Measurements from ENCODE around the gene TSPAN14. TPM values are rescaled to one million over a fixed set of nuclear protein-coding genes. Genes with fewer than 3 reads are reported as not detected.

The TSPAN14 gene
- total and polyA plus RNA-seq, 2 of the 8 experiments (the other 6 are each of a cell fraction or from before 2014, with no cell fraction given): 47.4 to 57.8 TPM

GRCh38 chr10:80545258-80545881, 91.3 kb downstream of the TSPAN14 start:
- Histone ChIP-seq H3K79me1 (ENCODE audit: low read depth, low read length) (no peaks in the 10 kb centered on the region), H3K4me3 (ENCODE audit: extremely low read depth in 1 of 4, insufficient read depth in 2 of 4, low read depth in 3 of 4, low read length in 4 of 4) (no peak overlapping the region), H3K4ac (replicated peaks; ENCODE audit: insufficient read length, low read depth, low read length) (no peak overlapping the region), H3K79me2 (ENCODE audit: control insufficient read depth in 1 of 2, insufficient read depth in 2 of 2, low read length in 2 of 2) (no peaks in the 10 kb centered on the region), H2AFZ (ENCODE audit: low read length) (no peak overlapping the region), H2BK12ac (ENCODE audit: low read depth, low read length) (no peak overlapping the region), H3K9me3 (ENCODE audit: insufficient read depth in 2 of 2, low read depth in 1 of 2, low read length in 1 of 2) (no peaks in the 10 kb centered on the region), H3K23me2 (ENCODE audit: low read depth, low read length) (no peaks in the 10 kb centered on the region; the same call in 1 of the 2 replicates), H2BK5ac (ENCODE audit: low read depth, low read length) (no peak overlapping the region), H3K27me3 (replicated peaks in 1 of 4; ENCODE audit: control insufficient read depth in 3 of 4, extremely low read depth in 1 of 4, insufficient read depth in 3 of 4, low read length in 3 of 4) (no peaks in the 10 kb centered on the region; a peak in 1 of 7 replicates), H3K56ac (replicated peaks; ENCODE audit: insufficient read length, low read depth, low read length) (no peak overlapping the region), H3K14ac (ENCODE audit: insufficient read length) (no peak overlapping the region), H3K23ac (ENCODE audit: insufficient read length) (no peak overlapping the region), H3K9ac (replicated peaks in 1 of 4; ENCODE audit: extremely low read depth in 1 of 4, low read depth in 3 of 4, low read length in 3 of 4) (no peak overlapping the region), H3K27ac (ENCODE audit: low read depth, low read length) (no peak overlapping the region), H2BK120ac (replicated peaks; ENCODE audit: low read depth, low read length) (no peak overlapping the region), H3K18ac (ENCODE audit: extremely low read depth, low read length) (no peak overlapping the region), H3K36me3 (ENCODE audit: control insufficient read depth in 2 of 4, insufficient read depth in 4 of 4, low read length in 3 of 4) (no peaks in the 10 kb centered on the region), H2BK20ac (ENCODE audit: low read length) (no peak overlapping the region), H2AK5ac (ENCODE audit: low read depth, low read length) (no peak overlapping the region), H4K20me1 (replicated peaks in 1 of 2; ENCODE audit: control insufficient read depth in 1 of 2, insufficient read depth in 2 of 2, low read length in 2 of 2) (no peaks in the 10 kb centered on the region), H3K4me2 (ENCODE audit: insufficient read depth in 1 of 2, low read depth in 2 of 2, low read length in 2 of 2) (no peak overlapping the region), H4K91ac (replicated peaks; ENCODE audit: insufficient read length, low read length) (no peak overlapping the region), H3K4me1 (replicated peaks in 1 of 4; ENCODE audit: control insufficient read depth in 3 of 4, insufficient read depth in 4 of 4, low read length in 3 of 4) (no peaks in the 10 kb centered on the region), H4K8ac (ENCODE audit: extremely low read depth, insufficient read depth, low read length) (no peak overlapping the region), H2BK15ac (ENCODE audit: low read length) (no peak overlapping the region), H4K5ac (ENCODE audit: insufficient read length, low read depth, low read length) (no peak overlapping the region)
- 92% methylated on average over 7 of the region's 7 CpGs; no CpG with 5 or more reads in 1 of the 2 experiments for WGBS, 2 experiments (ENCODE audit: extremely low coverage in 1 of 2, insufficient coverage in 1 of 2, insufficient read length in 1 of 2, insufficient replicate concordance in 2 of 2, low coverage in 1 of 2, low lambda C conversion rate in 2 of 2, missing lambda C conversion rate in 1 of 2)
- no peak for TF ChIP-seq JUND (IDR thresholded peaks at IDR 0.05; ENCODE audit: low read length)
- TF ChIP-seq USF2 (IDR thresholded peaks at IDR 0.05; ENCODE audit: low read length): no peak
- TF ChIP-seq SP4 (IDR thresholded peaks at IDR 0.05; ENCODE audit: low read length): no peak
- TF ChIP-seq BACH1 (IDR thresholded peaks at IDR 0.05; ENCODE audit: low read length): no peak
- TF ChIP-seq ASH2L (IDR thresholded peaks at IDR 0.05; ENCODE audit: low read length): no peak
- POLR2A ChIA-PET (ENCODE audit: partially characterized antibody): no interaction called here
- peak in 1 of 2 experiments; percentile 16 for DNase-seq (ENCODE audit: low read depth in 1 of 2, low spot score in 2 of 2)
- FAIRE-seq: no peak
- CTCF ChIA-PET (ENCODE audit: partially characterized antibody): interaction anchor here (1.0 to 2.0 kb wide), 2 partner anchors 41 to 53 kb away, joined by 4 to 8 read pairs; no protein-coding TSS in a partner anchor
